ENCODE results near the gene MME. TPM values are rescaled to one million over a fixed set of nuclear protein-coding genes. Genes with fewer than 3 reads are reported as not detected.
A peak's percentile ranks its signal among the peaks of the same experiment; 100 is the strongest.

The MME gene
- total RNA-seq, 1 donor from 2014 or later: 14.5 TPM

GRCh38 chr3:155178810-155179436, 98.8 kb downstream of the MME start:
- no peak overlapping the region for H3K27ac Mint-ChIP-seq (ENCODE audit: unreplicated experiment)
- H3K9me3 Mint-ChIP-seq (ENCODE audit: unreplicated experiment): no peaks in the 10 kb centered on the region
- H3K4me3 Mint-ChIP-seq (ENCODE audit: unreplicated experiment): no peak overlapping the region
- no peak for DNase-seq (ENCODE audit: extremely low spot score, unreplicated experiment)
- no peaks in the 10 kb centered on the region for H3K36me3 Mint-ChIP-seq (ENCODE audit: unreplicated experiment)
- no peak for TF ChIP-seq CTCF (IDR thresholded peaks at IDR 0.05)
- peaks cover 4% of the 10 kb centered on the region for H3K4me1 Mint-ChIP-seq (ENCODE audit: unreplicated experiment)
- H3K27me3 Mint-ChIP-seq (ENCODE audit: unreplicated experiment): no peaks in the 10 kb centered on the region

- Mint-ChIP-seq H3K4me3 (ENCODE audit: unreplicated experiment) (no peak overlapping the region), H3K36me3 (ENCODE audit: unreplicated experiment) (no peaks in the 10 kb centered on the region), H3K27me3 (ENCODE audit: unreplicated experiment) (no peaks in the 10 kb centered on the region), H3K9me3 (ENCODE audit: unreplicated experiment) (no peaks in the 10 kb centered on the region), H3K27ac (ENCODE audit: unreplicated experiment) (no peak overlapping the region), H3K4me1 (ENCODE audit: unreplicated experiment) (peaks cover 8% of the 10 kb centered on the region)
- DNase-seq (ENCODE audit: extremely low spot score, unreplicated experiment): no peak
- no peak for TF ChIP-seq CTCF (IDR thresholded peaks at IDR 0.05)
Measured at GRCh38 chr3:155179437-155179827, 99.3 kb downstream of the MME start.

GRCh38 chr3:155179966-155180757, 100.0 kb downstream of the MME start:
- no peak for DNase-seq (ENCODE audit: extremely low spot score, unreplicated experiment)
- Mint-ChIP-seq H3K36me3 (ENCODE audit: unreplicated experiment) (no peaks in the 10 kb centered on the region), H3K9me3 (ENCODE audit: unreplicated experiment) (no peaks in the 10 kb centered on the region), H3K4me1 (ENCODE audit: unreplicated experiment) (peaks cover 8% of the 10 kb centered on the region), H3K4me3 (ENCODE audit: unreplicated experiment) (no peak overlapping the region), H3K27ac (ENCODE audit: unreplicated experiment) (no peak overlapping the region), H3K27me3 (ENCODE audit: unreplicated experiment) (no peaks in the 10 kb centered on the region)
- no peak for TF ChIP-seq CTCF (IDR thresholded peaks at IDR 0.05)

GRCh38 chr3:155182467-155182866, 102.3 kb downstream of the MME start:
- Mint-ChIP-seq H3K36me3 (ENCODE audit: unreplicated experiment) (no peaks in the 10 kb centered on the region), H3K9me3 (ENCODE audit: unreplicated experiment) (no peaks in the 10 kb centered on the region), H3K4me3 (ENCODE audit: unreplicated experiment) (no peak overlapping the region), H3K27ac (ENCODE audit: unreplicated experiment) (no peak overlapping the region), H3K27me3 (ENCODE audit: unreplicated experiment) (no peaks in the 10 kb centered on the region), H3K4me1 (ENCODE audit: unreplicated experiment) (peaks cover 8% of the 10 kb centered on the region)
- no peak for TF ChIP-seq CTCF (IDR thresholded peaks at IDR 0.05)
- no peak for DNase-seq (ENCODE audit: extremely low spot score, unreplicated experiment)

GRCh38 chr3:155184011-155184410, 103.9 kb downstream of the MME start:
- no peaks in the 10 kb centered on the region for H3K27me3 Mint-ChIP-seq (ENCODE audit: unreplicated experiment)
- H3K9me3 Mint-ChIP-seq (ENCODE audit: unreplicated experiment): no peaks in the 10 kb centered on the region
- peaks cover 8% of the 10 kb centered on the region for H3K4me1 Mint-ChIP-seq (ENCODE audit: unreplicated experiment)
- H3K27ac Mint-ChIP-seq (ENCODE audit: unreplicated experiment): peak overlapping the region; percentile 56
- no peaks in the 10 kb centered on the region for H3K36me3 Mint-ChIP-seq (ENCODE audit: unreplicated experiment)
- DNase-seq (ENCODE audit: extremely low spot score, unreplicated experiment): no peak
- H3K4me3 Mint-ChIP-seq (ENCODE audit: unreplicated experiment): no peak overlapping the region
- no peak for TF ChIP-seq CTCF (IDR thresholded peaks at IDR 0.05)
